Gastrocnemius medialis (tissue), 4 donors: ENCODE results near the gene FSD2. TPM values are rescaled to one million over a fixed set of nuclear protein-coding genes. Genes with fewer than 3 reads are reported as not detected.

Source experiments
- total RNA-seq, 4 donors: library from RNA; depleted of rRNA; stranded (reverse); fragments of >200 nt; gene quantifications; one replicate each; pipeline versions ENCODE4 v1.1.0 to v1.2.3, GENCODE V29; 2016

FSD2 gene
- total RNA-seq, 4 donors from 2014 or later: 3.9 to 18.5 (median 6.6) TPM

Other genes with a start within 250 kb of the FSD2 start
- gene CPEB1, start 158.7 kb downstream of the FSD2 start, total RNA-seq: 1 to 10 TPM in 3 of 4 donors, under 1 TPM in 1; 0.69 to 3.9 (median 2.7) TPM
- under 1 TPM in 1 of 4 donors, not detected in 3; 0.32 TPM for gene AP3B2, start 96.2 kb downstream of the FSD2 start, total RNA-seq
- gene WHAMM, start 3.6 kb upstream of the FSD2 start, total RNA-seq: 10 to 100 TPM; 14.1 to 22.1 (median 21.8) TPM
- 100 to 1,000 TPM in 2 of 4 donors, 10 to 100 TPM in 2; 51.6 to 132 (median 94.5) TPM for gene HOMER2, start 146.7 kb upstream of the FSD2 start, total RNA-seq
- 10 to 100 TPM; 16.4 to 28.0 (median 23.7) TPM for gene RAMAC, start 180.1 kb upstream of the FSD2 start, total RNA-seq
- gene C15orf40, start 205.6 kb upstream of the FSD2 start, total RNA-seq: 10 to 100 TPM in 2 of 4 donors, 1 to 10 TPM in 2; 5.9 to 14.6 (median 9.5) TPM